Esophagus squamous epithelium (tissue), 4 donors: ENCODE results near the gene DHRS7C.

Source experiments
- POLR2A ChIP-seq, 4 donors: fragments of 450-650 bp; IDR thresholded peaks; one replicate each; pipeline ENCODE4 v1.6.1; 2017; ENCODE audit warnings: antibody characterized with exemption in 4 of 4, mild to moderate bottlenecking in 4 of 4, moderate library complexity in 3 of 4
- TF ChIP-seq, protein P1 (sequence below), 6 experiments: fragments of 450-650 bp in 4 of 6; fragments of 200-600 bp in 2 of 6; sonication (generic) in 2 of 6; IDR thresholded peaks; one replicate each; pipeline ENCODE4 v1.5.1; 2016 to 2019; ENCODE audit warnings: antibody characterized with exemption in 6 of 6, mild to moderate bottlenecking in 4 of 6, moderate library complexity in 4 of 6

DNA sequence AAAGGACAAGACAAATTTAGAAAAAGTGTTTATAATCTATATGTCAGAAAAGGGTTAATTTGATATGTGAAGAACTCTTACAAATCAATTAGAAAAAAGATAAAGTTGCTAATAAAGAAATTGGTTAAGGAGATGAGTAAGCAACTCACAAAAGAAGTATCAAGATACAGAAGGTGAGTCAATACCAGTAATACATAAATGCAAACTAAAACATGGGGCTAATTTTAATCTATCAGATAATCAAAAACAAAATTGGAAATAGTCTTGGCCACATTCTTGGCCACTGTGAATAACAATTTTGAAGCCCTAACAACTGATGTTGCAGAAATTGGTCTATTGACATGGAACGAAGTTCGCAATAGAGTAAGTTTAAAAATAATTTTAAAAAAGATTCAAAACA lies 6.8 kb downstream of the DHRS7C start:
- TF ChIP-seq, protein P1, sequence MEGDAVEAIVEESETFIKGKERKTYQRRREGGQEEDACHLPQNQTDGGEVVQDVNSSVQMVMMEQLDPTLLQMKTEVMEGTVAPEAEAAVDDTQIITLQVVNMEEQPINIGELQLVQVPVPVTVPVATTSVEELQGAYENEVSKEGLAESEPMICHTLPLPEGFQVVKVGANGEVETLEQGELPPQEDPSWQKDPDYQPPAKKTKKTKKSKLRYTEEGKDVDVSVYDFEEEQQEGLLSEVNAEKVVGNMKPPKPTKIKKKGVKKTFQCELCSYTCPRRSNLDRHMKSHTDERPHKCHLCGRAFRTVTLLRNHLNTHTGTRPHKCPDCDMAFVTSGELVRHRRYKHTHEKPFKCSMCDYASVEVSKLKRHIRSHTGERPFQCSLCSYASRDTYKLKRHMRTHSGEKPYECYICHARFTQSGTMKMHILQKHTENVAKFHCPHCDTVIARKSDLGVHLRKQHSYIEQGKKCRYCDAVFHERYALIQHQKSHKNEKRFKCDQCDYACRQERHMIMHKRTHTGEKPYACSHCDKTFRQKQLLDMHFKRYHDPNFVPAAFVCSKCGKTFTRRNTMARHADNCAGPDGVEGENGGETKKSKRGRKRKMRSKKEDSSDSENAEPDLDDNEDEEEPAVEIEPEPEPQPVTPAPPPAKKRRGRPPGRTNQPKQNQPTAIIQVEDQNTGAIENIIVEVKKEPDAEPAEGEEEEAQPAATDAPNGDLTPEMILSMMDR (IDR thresholded peaks at IDR 0.05): no peak
- TF ChIP-seq POLR2A (IDR thresholded peaks at IDR 0.05): no peak
